Large intestine (tissue), 3 donors: ENCODE results near the gene CEP192. TPM values are rescaled to one million over a fixed set of nuclear protein-coding genes. Genes with fewer than 3 reads are reported as not detected.
A peak's percentile ranks its signal among the peaks of the same experiment; 100 is the strongest.

Experiments
- DNase-seq, 2 donors: peaks; one replicate each; pipeline versions ENCODE4 v3.0.0 to v3.0.0-alpha.2; 2013
- H3K27ac ChIP-seq: one replicate; pipeline ENCODE4 v1.5.1; 2013; ENCODE audit warnings: low read length
- H3K27me3 ChIP-seq: 2 replicates; pipeline ENCODE4 v1.6.1; 2013; ENCODE audit warnings: low read length; ENCODE audit not compliant: control insufficient read depth, insufficient read depth
- H3K36me3 ChIP-seq: 2 replicates; pipeline ENCODE4 v1.6.1; 2013; ENCODE audit warnings: low read length; ENCODE audit not compliant: control insufficient read depth, insufficient read depth
- H3K4me1 ChIP-seq: one replicate; pipeline ENCODE4 v1.6.1; 2013; ENCODE audit warnings: low read length; ENCODE audit not compliant: control insufficient read depth, insufficient read depth
- H3K4me3 ChIP-seq: one replicate; pipeline ENCODE4 v1.5.1; 2013; ENCODE audit warnings: low read length
- H3K9me3 ChIP-seq: one replicate; pipeline ENCODE4 v1.6.1; 2013; ENCODE audit warnings: mild to moderate bottlenecking, low read depth, low read length, moderate library complexity; ENCODE audit not compliant: control insufficient read depth
- WGBS: methylation state at CpG from one replicate; pipeline ENCODE4 v1.1.5; 2013; ENCODE audit warnings: low lambda C conversion rate; ENCODE audit not compliant: insufficient coverage; 5-methylcytosine and 5-hydroxymethylcytosine counted together
- polyA plus RNA-seq: library from polyadenylated mRNA; unstranded; fragments of 120-200 nt; gene quantifications from one replicate; pipeline ENCODE4 v1.2.1, GENCODE V29; 2013

Gene CEP192
- polyA plus RNA-seq, 1 donor, result 27.9 TPM

- DNase-seq, result no peak
Measured at GRCh38 chr18:13139885-13140450, 148.8 kb downstream of the CEP192 start.

GRCh38 chr18:13141209-13141608, 150.0 kb downstream of the CEP192 start:
- Histone ChIP-seq H3K36me3 (no peaks in the 10 kb centered on the region), H3K9me3 (peaks cover 12% of the 10 kb centered on the region), H3K27me3 (peaks cover 24% of the 10 kb centered on the region), H3K27ac (no peak overlapping the region), H3K4me3 (no peak overlapping the region), H3K4me1 (peaks cover 4% of the 10 kb centered on the region)
- no peak for DNase-seq
- WGBS, result 100% methylated on average over 4 of the region's 6 CpGs

More at GRCh38 chr18:13139885-13140450, 148.8 kb downstream of the CEP192 start:
- Histone ChIP-seq H3K4me1 (peaks cover 4% of the 10 kb centered on the region), H3K9me3 (peaks cover 13% of the 10 kb centered on the region), H3K27me3 (peaks cover 35% of the 10 kb centered on the region), H3K27ac (no peak overlapping the region), H3K4me3 (no peak overlapping the region), H3K36me3 (no peaks in the 10 kb centered on the region)
- 100% methylated on average over 1 of the region's 12 CpGs for WGBS

- WGBS, result no CpG with 5 or more reads among the region's 4 CpGs
- Histone ChIP-seq H3K27me3 (no peaks in the 10 kb centered on the region), H3K4me1 (no peaks in the 10 kb centered on the region), H3K4me3 (no peak overlapping the region), H3K9me3 (no peaks in the 10 kb centered on the region), H3K36me3 (no peaks in the 10 kb centered on the region), H3K27ac (no peak overlapping the region)
- DNase-seq, result no peak
Measured at GRCh38 chr18:13145636-13146190, 154.6 kb downstream of the CEP192 start.

- no peak overlapping the region for H3K27ac ChIP-seq
- WGBS, result no CpG with 5 or more reads among the region's 6 CpGs
- H3K27me3 ChIP-seq, result no peaks in the 10 kb centered on the region
- no peak for DNase-seq
- H3K4me1 ChIP-seq, result no peaks in the 10 kb centered on the region
- no peaks in the 10 kb centered on the region for H3K9me3 ChIP-seq
- no peak overlapping the region for H3K4me3 ChIP-seq
- H3K36me3 ChIP-seq, result no peaks in the 10 kb centered on the region
Measured at GRCh38 chr18:13147130-13147529, 156.0 kb downstream of the CEP192 start.

DNA sequence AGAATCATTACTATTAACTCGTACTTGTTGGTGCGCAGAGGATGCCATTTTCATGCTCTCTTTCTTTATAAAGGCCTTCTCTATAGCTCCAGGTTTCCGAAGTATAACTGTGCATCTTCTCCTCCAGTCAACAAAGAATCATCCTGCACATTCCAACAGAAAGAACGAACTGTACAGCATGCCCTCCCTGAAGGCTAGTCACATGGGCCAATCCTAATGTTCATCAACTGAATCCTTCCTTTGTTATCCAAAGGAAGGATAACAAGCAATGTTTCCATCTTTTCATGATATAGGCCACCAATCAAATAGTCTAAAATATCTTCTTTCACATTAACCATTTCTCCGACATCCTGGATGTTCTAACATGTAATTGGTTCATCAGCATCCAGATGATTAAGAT, 160.5 kb downstream of the CEP192 start:
- H3K36me3 ChIP-seq, result no peaks in the 10 kb centered on the region
- no peak for DNase-seq
- H3K27ac ChIP-seq, result no peak overlapping the region
- H3K27me3 ChIP-seq, result no peaks in the 10 kb centered on the region
- no peak overlapping the region for H3K4me3 ChIP-seq
- no peaks in the 10 kb centered on the region for H3K4me1 ChIP-seq
- peaks cover 4% of the 10 kb centered on the region for H3K9me3 ChIP-seq
- WGBS, result 100% methylated on average over 2 of the region's 5 CpGs

DNA sequence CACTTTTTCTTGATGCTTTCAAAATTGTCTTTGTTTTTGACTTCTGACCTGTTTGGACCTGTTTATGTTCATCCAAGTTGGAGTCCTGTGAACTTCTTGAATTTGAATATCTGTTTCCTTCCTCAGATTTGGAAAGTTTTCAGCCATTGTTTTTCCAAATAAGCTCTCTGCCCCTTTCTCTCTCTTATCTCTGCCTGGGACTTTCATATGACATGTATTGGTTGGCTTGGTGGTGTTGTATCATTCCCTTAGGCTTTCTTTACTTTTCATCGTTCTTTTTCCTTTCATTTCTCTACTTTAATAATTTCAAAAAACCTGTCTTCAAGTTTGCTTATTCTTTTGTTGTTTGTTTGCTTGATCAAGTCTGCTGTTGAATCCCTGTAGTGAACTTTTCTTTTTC, 167.3 kb downstream of the CEP192 start:
- H3K27me3 ChIP-seq, result no peaks in the 10 kb centered on the region
- H3K9me3 ChIP-seq, result peaks cover 4% of the 10 kb centered on the region
- H3K27ac ChIP-seq, result no peak overlapping the region
- no peaks in the 10 kb centered on the region for H3K4me1 ChIP-seq
- WGBS, result no CpG with 5 or more reads among the region's 1 CpG
- no peak overlapping the region for H3K4me3 ChIP-seq
- H3K36me3 ChIP-seq, result no peaks in the 10 kb centered on the region
- no peak for DNase-seq

DNA sequence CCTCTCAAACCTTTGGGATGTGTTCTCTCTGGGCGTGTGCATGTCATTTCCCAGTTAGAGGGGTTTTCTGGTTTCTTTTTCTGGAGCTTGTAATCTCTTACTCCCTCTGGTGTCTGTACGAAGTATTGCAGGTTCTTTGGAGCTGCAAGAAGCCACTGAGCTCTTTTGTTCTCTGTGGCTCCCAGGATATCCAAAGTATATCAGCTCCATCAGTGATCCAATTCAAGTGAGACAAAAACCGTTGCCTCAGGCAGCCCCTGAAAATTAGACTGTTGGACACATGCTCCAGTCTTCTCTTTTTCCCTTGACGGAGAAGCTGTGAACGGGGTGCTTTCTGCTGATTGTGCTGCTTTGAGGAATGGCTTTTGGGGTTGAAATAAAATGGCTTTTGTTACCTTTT, 168.4 kb downstream of the CEP192 start:
- DNase-seq, result peak in 1 of 2 donors; percentile 40
- Histone ChIP-seq H3K9me3 (peaks cover 4% of the 10 kb centered on the region), H3K27ac (no peak overlapping the region), H3K4me1 (no peaks in the 10 kb centered on the region), H3K36me3 (no peaks in the 10 kb centered on the region), H3K4me3 (no peak overlapping the region), H3K27me3 (no peaks in the 10 kb centered on the region)
- no CpG with 5 or more reads among the region's 5 CpGs for WGBS

GRCh38 chr18:13161276-13161899, 170.2 kb downstream of the CEP192 start:
- Histone ChIP-seq H3K27me3 (no peaks in the 10 kb centered on the region), H3K27ac (no peak overlapping the region), H3K4me1 (no peaks in the 10 kb centered on the region), H3K9me3 (no peaks in the 10 kb centered on the region), H3K36me3 (no peaks in the 10 kb centered on the region), H3K4me3 (no peak overlapping the region)
- no CpG with 5 or more reads among the region's 16 CpGs for WGBS
- no peak for DNase-seq

DNA sequence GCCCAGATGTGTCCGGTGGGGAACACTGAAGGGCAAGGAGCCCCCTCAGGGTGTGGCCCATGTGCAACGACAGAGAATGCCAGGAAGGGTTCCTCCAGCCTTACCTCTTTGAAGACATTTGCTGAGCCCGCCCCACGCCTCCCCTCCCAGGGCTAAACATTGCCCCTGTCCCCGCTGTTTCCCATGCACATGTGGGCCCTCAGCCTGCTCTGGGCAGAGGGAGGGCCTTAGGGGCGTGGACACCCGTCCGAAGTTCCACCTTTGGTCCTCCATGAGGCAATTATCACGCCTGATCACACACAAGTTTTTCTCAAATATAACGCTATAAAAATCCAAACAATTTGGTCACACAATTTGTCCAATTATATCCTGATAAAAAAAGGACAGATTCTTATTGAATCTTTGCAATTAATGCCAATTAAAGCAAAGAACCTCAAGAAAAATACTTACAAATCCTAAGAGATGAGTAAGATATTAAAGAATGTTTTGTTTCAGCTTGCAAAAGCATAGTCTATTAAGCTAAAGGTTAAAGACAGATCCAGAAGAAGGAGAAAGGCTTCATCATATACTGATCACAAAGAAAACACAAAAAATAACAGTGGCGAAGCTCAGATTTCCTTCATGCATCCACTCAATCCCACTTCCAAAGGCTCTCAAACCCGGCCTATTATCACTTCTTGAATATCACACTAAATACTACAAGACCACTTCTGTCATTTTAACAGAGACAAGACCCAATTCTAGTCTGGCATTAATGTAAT, 172.2 kb downstream of the CEP192 start:
- no peaks in the 10 kb centered on the region for H3K9me3 ChIP-seq

DNA sequence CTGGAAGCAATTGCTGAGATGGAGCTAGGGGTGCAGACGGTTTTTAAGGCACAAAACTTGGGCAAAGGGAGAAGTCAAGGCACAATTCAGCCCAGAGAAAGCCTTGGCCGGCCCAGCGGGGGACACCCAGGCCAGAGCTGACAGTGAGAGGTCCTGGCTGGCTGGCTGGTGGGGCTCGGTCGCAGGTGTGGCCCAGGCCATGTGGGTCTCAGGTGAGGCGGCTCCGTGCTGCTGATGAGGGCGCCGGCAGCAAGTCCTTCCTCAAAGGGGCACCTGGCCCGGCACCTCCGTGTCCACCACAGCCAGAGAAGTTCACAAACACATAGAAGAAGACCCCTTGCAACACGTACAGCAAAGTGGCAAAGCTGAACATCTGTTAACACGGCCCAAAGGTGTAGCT, 173.2 kb downstream of the CEP192 start:
- Histone ChIP-seq H3K36me3 (no peaks in the 10 kb centered on the region), H3K9me3 (no peaks in the 10 kb centered on the region), H3K4me1 (no peaks in the 10 kb centered on the region), H3K27ac (no peak overlapping the region), H3K4me3 (no peak overlapping the region), H3K27me3 (no peaks in the 10 kb centered on the region)
- DNase-seq, result no peak
- no CpG with 5 or more reads among the region's 13 CpGs for WGBS

More for the DNA sequence above, 172.2 kb downstream of the CEP192 start:
- no peak for DNase-seq
- no CpG with 5 or more reads among the region's 12 CpGs for WGBS
- Histone ChIP-seq H3K27me3 (no peaks in the 10 kb centered on the region), H3K4me1 (no peaks in the 10 kb centered on the region), H3K36me3 (no peaks in the 10 kb centered on the region), H3K27ac (no peak overlapping the region), H3K4me3 (no peak overlapping the region)
